Sigmoid colon (tissue), 7 donors: ENCODE results near the gene ABCG8. TPM values are rescaled to one million over a fixed set of nuclear protein-coding genes. Genes with fewer than 3 reads are reported as not detected.

Experiments used
- DNase-seq: peaks from one replicate; pipeline ENCODE4 v3.0.0-alpha.2; 2019
- H3K27ac ChIP-seq, 4 donors: fragments of 200-600 bp; sonication (generic); one replicate each; pipeline ENCODE4 v1.5.1; 2016 to 2019; ENCODE audit warnings: mild to moderate bottlenecking in 1 of 4
- H3K27me3 ChIP-seq, 3 donors: fragments of 200-600 bp; sonication (generic); one replicate each; pipeline ENCODE4 v1.5.1; 2019; ENCODE audit warnings: mild to moderate bottlenecking in 1 of 3
- H3K36me3 ChIP-seq, 4 donors: fragments of 200-600 bp; sonication (generic); one replicate each; pipeline ENCODE4 v1.5.1; 2016 to 2019
- H3K4me1 ChIP-seq, 4 donors: fragments of 200-600 bp; sonication (generic); one replicate each; pipeline ENCODE4 v1.5.1; 2017 to 2019
- H3K4me3 ChIP-seq, 4 donors: fragments of 200-600 bp; sonication (generic); one replicate each; pipeline ENCODE4 v1.5.1; 2017 to 2019; ENCODE audit warnings: mild to moderate bottlenecking in 2 of 4, moderate library complexity in 1 of 4
- H3K9me3 ChIP-seq, 4 donors: fragments of 200-600 bp in 3 of 4; sonication (generic) in 3 of 4; one replicate each; pipeline versions ENCODE4 v1.5.1 to v1.6.1; 2013 to 2019
- CTCF ChIP-seq, 4 experiments: fragments of 450-650 bp in 3 of 4; fragments of 200-600 bp in 1 of 4; IDR thresholded peaks; one replicate each; pipeline ENCODE4 v1.5.1; 2016 to 2019; ENCODE audit warnings: antibody characterized with exemption in 4 of 4, mild to moderate bottlenecking in 3 of 4, moderate library complexity in 2 of 4
- EP300 ChIP-seq, 4 donors: sonication (generic); formaldehyde crosslinking; IDR thresholded peaks; one replicate each; pipeline ENCODE4 v1.6.1; 2017; ENCODE audit warnings: antibody characterized with exemption in 4 of 4
- POLR2A ChIP-seq, 2 donors: fragments of 450-650 bp; IDR thresholded peaks; one replicate each; pipeline ENCODE4 v1.6.1; 2016; ENCODE audit warnings: antibody characterized with exemption in 2 of 2, mild to moderate bottlenecking in 2 of 2, moderate library complexity in 2 of 2
- POLR2AphosphoS5 ChIP-seq, 4 donors: sonication (generic); formaldehyde crosslinking; IDR thresholded peaks; one replicate each; pipeline ENCODE4 v1.6.1; 2017; ENCODE audit warnings: antibody characterized with exemption in 4 of 4
- WGBS, 2 donors: extraction: QIAGEN DNeasy Blood & Tissue Kit; methylation state at CpG; one replicate each; pipeline ENCODE4 v1.1.7; 2013; 5-methylcytosine and 5-hydroxymethylcytosine counted together
- intact Hi-C: fragments of 100-400 bp; cut with DNase I; formaldehyde crosslinking; loops from one replicate; pipeline ENCODE4 v1.15.1; 2023
- polyA plus RNA-seq, 3 donors: library from polyadenylated mRNA; stranded (reverse); fragments of 200-250 nt; gene quantifications; one replicate each; pipeline ENCODE4 v1.2.3, GENCODE V29; 2013
- total RNA-seq, 4 donors: library from RNA; depleted of rRNA; stranded (reverse); fragments of >200 nt; gene quantifications; one replicate each; pipeline ENCODE4 v1.1.0, GENCODE V29; 2016
- donor health status: healthy with polysubstance abuse.
- donor health status: Bipolar disorder and iron deficiency.
- donor health status: healthy.

ABCG8 gene
- total and polyA plus RNA-seq, 7 donors: under 0.01 to 0.16 TPM; not detected in 5

- WGBS, 2 donors: 9 to 56% methylated on average over 5 of the region's 5 CpGs
- Histone ChIP-seq H3K36me3 (no peaks in the 10 kb centered on the region), H3K27me3 (peaks cover 0 to 7% (median 0%) of the 10 kb centered on the region in 3 donors), H3K4me1 (no peaks in the 10 kb centered on the region), H3K27ac (no peak overlapping the region), H3K4me3 (no peak overlapping the region), H3K9me3 (no peaks in the 10 kb centered on the region)
- DNase-seq: no peak
- intact Hi-C loops: no loop called here
- TF ChIP-seq POLR2A (IDR thresholded peaks at IDR 0.05): no peak
- no peak for TF ChIP-seq EP300 (IDR thresholded peaks at IDR 0.05)
- TF ChIP-seq POLR2AphosphoS5 (IDR thresholded peaks at IDR 0.05): no peak
- no peak for TF ChIP-seq CTCF (IDR thresholded peaks at IDR 0.05)
These were observed 20.0 kb upstream of the ABCG8 start for GRCh38 chr2:43818761-43819160.

DNA sequence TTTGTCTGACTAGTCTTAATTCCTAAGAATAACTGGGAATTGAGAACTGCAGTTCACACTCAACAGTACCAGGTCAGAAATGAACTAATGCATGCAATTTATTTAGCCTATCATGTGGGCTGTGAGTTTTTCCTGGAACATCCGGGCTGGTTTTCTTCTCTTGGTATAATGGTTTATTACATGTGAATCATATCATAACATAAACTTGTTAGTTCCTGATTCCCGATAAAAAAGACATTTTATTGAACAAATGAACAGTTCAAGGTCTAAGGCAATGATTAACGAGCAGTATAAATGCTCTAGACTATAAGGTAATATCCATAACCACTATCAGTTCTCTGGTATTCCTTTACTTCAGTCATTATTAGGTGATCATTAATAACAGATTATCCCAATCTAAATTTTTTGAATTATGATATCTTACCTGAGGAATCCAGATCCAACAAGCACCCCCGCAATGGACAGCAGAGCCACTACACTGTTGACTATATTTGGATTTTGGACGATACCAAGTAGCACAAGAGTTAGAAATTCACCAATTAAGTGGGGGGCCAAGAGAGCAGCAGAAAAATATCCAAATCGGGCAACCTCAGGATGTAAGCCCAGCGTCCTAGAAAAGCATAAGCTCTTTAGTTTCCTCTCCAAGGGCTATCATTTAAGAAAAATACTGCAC, 19.1 kb upstream of the ABCG8 start:
- H3K36me3 ChIP-seq: no peaks in the 10 kb centered on the region
- intact Hi-C loops: no loop called here
- peaks cover 0 to 7% (median 0%) of the 10 kb centered on the region in 3 donors for H3K27me3 ChIP-seq
- no peak for DNase-seq
- TF ChIP-seq POLR2A (IDR thresholded peaks at IDR 0.05) (no peak), EP300 (IDR thresholded peaks at IDR 0.05) (no peak), CTCF (IDR thresholded peaks at IDR 0.05) (no peak), POLR2AphosphoS5 (IDR thresholded peaks at IDR 0.05) (no peak)
- H3K4me1 ChIP-seq: no peaks in the 10 kb centered on the region
- H3K27ac ChIP-seq: no peak overlapping the region
- 19 to 74% methylated on average over 7 of the region's 7 CpGs for WGBS, 2 donors
- H3K4me3 ChIP-seq: no peak overlapping the region
- H3K9me3 ChIP-seq: no peaks in the 10 kb centered on the region

DNA sequence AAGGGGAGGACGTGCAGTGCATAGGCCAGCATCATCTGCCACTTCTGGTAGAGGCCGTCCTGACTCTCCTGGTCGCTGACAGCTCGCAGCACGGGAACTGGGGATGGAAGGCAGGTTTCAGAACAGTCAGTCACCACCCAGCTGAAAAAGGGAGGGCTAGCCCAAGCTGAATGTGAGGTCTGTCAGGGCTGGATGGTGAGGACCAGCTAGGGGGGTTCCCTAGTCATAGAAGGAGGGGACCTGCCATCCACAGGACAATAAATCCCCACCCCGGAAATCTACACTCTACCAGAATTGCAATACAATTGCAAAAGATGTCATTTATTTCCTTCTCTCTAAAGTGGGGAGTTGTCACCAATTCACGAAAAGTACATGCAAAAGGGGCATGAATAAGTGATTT, 15.9 kb upstream of the ABCG8 start:
- no peaks in the 10 kb centered on the region for H3K4me1 ChIP-seq
- no peak overlapping the region for H3K4me3 ChIP-seq
- no peaks in the 10 kb centered on the region for H3K36me3 ChIP-seq
- 74 to 81% methylated on average over 7 of the region's 7 CpGs for WGBS, 2 donors
- TF ChIP-seq CTCF (IDR thresholded peaks at IDR 0.05): no peak
- no peak for TF ChIP-seq POLR2AphosphoS5 (IDR thresholded peaks at IDR 0.05)
- no peak for TF ChIP-seq POLR2A (IDR thresholded peaks at IDR 0.05)
- no peak for TF ChIP-seq EP300 (IDR thresholded peaks at IDR 0.05)
- H3K27me3 ChIP-seq: peaks cover 0 to 7% (median 0%) of the 10 kb centered on the region in 3 donors
- no peak overlapping the region for H3K27ac ChIP-seq
- intact Hi-C loops: no loop called here
- H3K9me3 ChIP-seq: no peaks in the 10 kb centered on the region
- DNase-seq: no peak

GRCh38 chr2:43823751-43824150, 15.0 kb upstream of the ABCG8 start:
- WGBS, 2 donors: 95 to 97% methylated on average over 11 of the region's 11 CpGs

More at GRCh38 chr2:43823751-43824150, 15.0 kb upstream of the ABCG8 start:
- Histone ChIP-seq H3K9me3 (no peaks in the 10 kb centered on the region), H3K27ac (no peak overlapping the region), H3K4me1 (no peaks in the 10 kb centered on the region), H3K36me3 (no peaks in the 10 kb centered on the region), H3K27me3 (peaks cover 0 to 7% (median 0%) of the 10 kb centered on the region in 3 donors), H3K4me3 (no peak overlapping the region)
- TF ChIP-seq POLR2AphosphoS5 (IDR thresholded peaks at IDR 0.05): no peak
- no peak for TF ChIP-seq CTCF (IDR thresholded peaks at IDR 0.05)
- no peak for TF ChIP-seq POLR2A (IDR thresholded peaks at IDR 0.05)
- no peak for TF ChIP-seq EP300 (IDR thresholded peaks at IDR 0.05)
- no peak for DNase-seq
- intact Hi-C loops: no loop called here
